Stimulated activated CD4-positive, alpha-beta T cell treated with anti-CD3 and anti-CD28 coated beads, Interleukin-2, amount 100 ng/mL, for 4 hours (primary cell): ENCODE measurements around the gene CENPN.

ENCODE experiments used
- DNase-seq: peaks from one replicate; pipeline ENCODE4 v3.0.0-alpha.2; 2020; ENCODE audit warnings: low read depth

CENPN gene

GRCh38 chr16:81006813-81007695, at the start of gene CENPN, which contains the start of gene CMC2:
CENPN (plus strand) TSS chr16:81007214; CDS start chr16:81011940, 4,726 bp downstream.
CMC2 (minus strand) TSS chr16:81006885; CDS start chr16:80997394, 9,491 bp downstream.
- DNase-seq, result peak; percentile 96

GRCh38 chr16:80958284-80958683, 48.7 kb upstream of the CENPN start:
- DNase-seq, result no peak

GRCh38 chr16:80962879-80963278, 44.1 kb upstream of the CENPN start:
- DNase-seq, result no peak

- no peak for DNase-seq
Measured at GRCh38 chr16:80964351-80964750, 42.7 kb upstream of the CENPN start.

GRCh38 chr16:80966617-80967016, 40.4 kb upstream of the CENPN start:
- DNase-seq, result no peak

- DNase-seq, result no peak
Measured at GRCh38 chr16:80968386-80969113, 38.5 kb upstream of the CENPN start.

- DNase-seq, result no peak
Measured at GRCh38 chr16:80969114-80969484, 37.9 kb upstream of the CENPN start.

- DNase-seq, result no peak
Measured at GRCh38 chr16:80971819-80972218, 35.2 kb upstream of the CENPN start.

- no peak for DNase-seq
Measured at GRCh38 chr16:80972611-80973010, 34.4 kb upstream of the CENPN start.

GRCh38 chr16:80973991-80974390, 33.0 kb upstream of the CENPN start:
- DNase-seq, result no peak

- no peak for DNase-seq
Measured at GRCh38 chr16:80974649-80975376, 32.2 kb upstream of the CENPN start.

- DNase-seq, result no peak
Measured at GRCh38 chr16:80976946-80977345, 30.1 kb upstream of the CENPN start.

- DNase-seq, result no peak
Measured at GRCh38 chr16:80981103-80981502, 25.9 kb upstream of the CENPN start.

GRCh38 chr16:80982646-80983045, 24.4 kb upstream of the CENPN start:
- no peak for DNase-seq

- DNase-seq, result no peak
Measured at GRCh38 chr16:80984124-80984892, 22.7 kb upstream of the CENPN start.

- no peak for DNase-seq
Measured at GRCh38 chr16:80985611-80986010, 21.4 kb upstream of the CENPN start.

GRCh38 chr16:80986557-80986956, 20.5 kb upstream of the CENPN start:
- no peak for DNase-seq

- DNase-seq, result no peak
Measured at GRCh38 chr16:80988756-80989155, 18.3 kb upstream of the CENPN start.

- DNase-seq, result no peak
Measured at GRCh38 chr16:80989801-80990200, 17.2 kb upstream of the CENPN start.

- no peak for DNase-seq
Measured at GRCh38 chr16:80990577-80990976, 16.4 kb upstream of the CENPN start.

- DNase-seq, result no peak
Measured at GRCh38 chr16:80990978-80991377, 16.0 kb upstream of the CENPN start.
